ENCODE data around the gene RIT2.

The RIT2 gene

GRCh38 chr18:43080671-43081070 lies 34.8 kb downstream of the RIT2 start:
- no peak for DNase-seq

- no peak for DNase-seq
Measured at GRCh38 chr18:43079422-43079821, 36.1 kb downstream of the RIT2 start.

GRCh38 chr18:43078478-43079092 lies 36.9 kb downstream of the RIT2 start:
- DNase-seq = no peak

GRCh38 chr18:43077510-43078308 lies 37.8 kb downstream of the RIT2 start:
- no peak for DNase-seq

- no peak for DNase-seq
Measured at GRCh38 chr18:43073771-43074170, 41.7 kb downstream of the RIT2 start.

GRCh38 chr18:43068781-43069180 lies 46.7 kb downstream of the RIT2 start:
- DNase-seq = no peak

- no peak for DNase-seq
Measured at GRCh38 chr18:43067570-43067969, 47.9 kb downstream of the RIT2 start.

GRCh38 chr18:43061816-43062215 lies 53.7 kb downstream of the RIT2 start:
- no peak for DNase-seq

GRCh38 chr18:43061318-43061717 lies 54.2 kb downstream of the RIT2 start:
- DNase-seq = no peak

GRCh38 chr18:43060020-43060419 lies 55.5 kb downstream of the RIT2 start:
- no peak for DNase-seq

GRCh38 chr18:43054815-43055519 lies 60.5 kb downstream of the RIT2 start:
- DNase-seq = no peak

GRCh38 chr18:43049021-43049420 lies 66.5 kb downstream of the RIT2 start:
- DNase-seq = no peak

GRCh38 chr18:43046322-43046721 lies 69.2 kb downstream of the RIT2 start:
- DNase-seq = no peak

- no peak for DNase-seq
Measured at GRCh38 chr18:43043626-43044025, 71.9 kb downstream of the RIT2 start.

GRCh38 chr18:43040281-43040680 lies 75.2 kb downstream of the RIT2 start:
- DNase-seq = no peak

- no peak for DNase-seq
Measured at GRCh38 chr18:43034683-43035500, 80.6 kb downstream of the RIT2 start.

GRCh38 chr18:43031169-43031568 lies 84.3 kb downstream of the RIT2 start:
- no peak for DNase-seq

GRCh38 chr18:43029414-43029813 lies 86.1 kb downstream of the RIT2 start:
- no peak for DNase-seq

GRCh38 chr18:43022874-43023273 lies 92.6 kb downstream of the RIT2 start:
- no peak for DNase-seq

GRCh38 chr18:43017622-43018021 lies 97.9 kb downstream of the RIT2 start:
- no peak for DNase-seq

- no peak for DNase-seq
Measured at GRCh38 chr18:43013486-43013885, 102.0 kb downstream of the RIT2 start.

- DNase-seq = no peak
Measured at GRCh38 chr18:43012951-43013350, 102.5 kb downstream of the RIT2 start.

- DNase-seq = no peak
Measured at GRCh38 chr18:43010611-43011010, 104.9 kb downstream of the RIT2 start.

Data from 8988T (cell line).